HEK293 (cell line): ENCODE data around the gene SLC7A10.

ENCODE experiments used
- CTCF ChIA-PET: fragments of 350-600 bp; formaldehyde crosslinking; extraction: SDS; loops from one replicate; lab custom pipeline; 2021; ENCODE audit warnings: antibody characterized with exemption; lab: Yijun Ruan, JAX
- POLR2A ChIA-PET: fragments of 300-600 bp; formaldehyde crosslinking; extraction: SDS; loops from one replicate; lab custom pipeline; 2020; ENCODE audit warnings: antibody characterized with exemption, inconsistent platforms; lab: Yijun Ruan, JAX
- H3K27ac ChIP-seq: fragments of 200-500 bp; sonication (Bioruptor generic); 2 replicates; pipeline ENCODE4 v1.5.1; 2014; ENCODE audit warnings: low read depth, low read length, control low read depth, inconsistent platforms; ENCODE audit errors: extremely low read depth
- H3K36me3 ChIP-seq, 2 experiments: fragments of 200-500 bp in 1 of 2; sonication (Bioruptor generic) in 1 of 2; 1 replicate in 1 of 2; 2 replicates in 1 of 2; pipeline ENCODE4 v1.5.1; 2014 to 2017; ENCODE audit warnings: inconsistent platforms in 2 of 2, low read length in 2 of 2; ENCODE audit not compliant: control insufficient read depth in 2 of 2, insufficient read depth in 1 of 2
- H3K4me1 ChIP-seq: fragments of 200-500 bp; sonication (Bioruptor generic); 2 replicates; pipeline ENCODE4 v1.5.1; 2014; ENCODE audit warnings: mild to moderate bottlenecking, low read length, inconsistent platforms; ENCODE audit not compliant: control insufficient read depth, insufficient read depth
- H3K4me3 ChIP-seq: 2 replicates; pipeline ENCODE4 v1.5.1; 2011; ENCODE audit warnings: low read depth, mild to moderate bottlenecking, control low read depth, low read length, moderate library complexity
- H3K9me3 ChIP-seq: fragments of 200-500 bp; sonication (Bioruptor generic); 2 replicates; pipeline ENCODE4 v1.5.1; 2014; ENCODE audit warnings: low read depth, low read length, inconsistent platforms; ENCODE audit not compliant: control insufficient read depth, insufficient read depth
- AEBP2 ChIP-seq: fragments of 450-650 bp; formaldehyde crosslinking; IDR thresholded peaks from 2 replicates; pipeline ENCODE4 v1.5.1; 2016; ENCODE audit warnings: missing biosample characterization, missing genetic modification characterization, borderline replicate concordance
- ELK4 ChIP-seq: IDR thresholded peaks from 2 replicates; pipeline ENCODE4 v1.6.1; 2011; ENCODE audit warnings: mild to moderate bottlenecking, low read depth, low read length, borderline replicate concordance
- GFI1B ChIP-seq: fragments of 450-650 bp; formaldehyde crosslinking; IDR thresholded peaks from 2 replicates; pipeline ENCODE4 v1.5.1; 2016; ENCODE audit warnings: missing biosample characterization, missing genetic modification characterization
- GLIS1 ChIP-seq: fragments of 450-650 bp; formaldehyde crosslinking; IDR thresholded peaks from 2 replicates; pipeline ENCODE4 v1.5.1; 2016; ENCODE audit warnings: missing biosample characterization, missing genetic modification characterization
- GLIS2 ChIP-seq: fragments of 450-650 bp; formaldehyde crosslinking; IDR thresholded peaks from 2 replicates; pipeline ENCODE4 v1.5.1; 2016; ENCODE audit warnings: missing biosample characterization, missing genetic modification characterization
- HIC1 ChIP-seq: fragments of 450-650 bp; formaldehyde crosslinking; IDR thresholded peaks from 2 replicates; pipeline ENCODE4 v1.5.1; 2016; ENCODE audit warnings: missing biosample characterization, missing genetic modification characterization
- HOXD13 ChIP-seq: sonication (generic); formaldehyde crosslinking; IDR thresholded peaks from 2 replicates; pipeline ENCODE4 v1.8.0; 2022; ENCODE audit warnings: missing genetic modification reagents, borderline replicate concordance
- KLF8 ChIP-seq: fragments of 450-650 bp; formaldehyde crosslinking; IDR thresholded peaks from 2 replicates; pipeline ENCODE4 v1.5.1; 2016; ENCODE audit warnings: missing biosample characterization, missing genetic modification characterization
- REST ChIP-seq: fragments of 450-650 bp; formaldehyde crosslinking; IDR thresholded peaks from 2 replicates; pipeline ENCODE4 v1.5.1; 2016; ENCODE audit warnings: missing biosample characterization, missing genetic modification characterization
- SETDB1 ChIP-seq: IDR thresholded peaks from one replicate; pipeline ENCODE4 v1.6.1; 2017; ENCODE audit warnings: mild to moderate bottlenecking, low read length, moderate library complexity, mixed read lengths; ENCODE audit not compliant: insufficient read length
- TRIM28 ChIP-seq: IDR thresholded peaks from 2 replicates; pipeline ENCODE4 v1.6.1; 2011; ENCODE audit warnings: low read length, control low read depth, borderline replicate concordance
- YY1 ChIP-seq: fragments of 450-650 bp; formaldehyde crosslinking; IDR thresholded peaks from 2 replicates; pipeline ENCODE4 v1.5.1; 2018; ENCODE audit warnings: missing biosample characterization, missing genetic modification characterization
- ZFHX2 ChIP-seq: fragments of 450-650 bp; formaldehyde crosslinking; conservative IDR thresholded peaks from 2 replicates; pipeline ENCODE4 v1.5.1; 2016; ENCODE audit warnings: missing biosample characterization, missing genetic modification characterization
- ZNF114 ChIP-seq: fragments of 450-650 bp; formaldehyde crosslinking; IDR thresholded peaks from 2 replicates; pipeline ENCODE4 v1.5.0; 2017; ENCODE audit warnings: missing biosample characterization, missing genetic modification characterization
- ZNF132 ChIP-seq: fragments of 450-650 bp; formaldehyde crosslinking; IDR thresholded peaks from 2 replicates; pipeline ENCODE4 v1.5.1; 2017; ENCODE audit warnings: missing biosample characterization, missing genetic modification characterization, borderline replicate concordance
- ZNF157 ChIP-seq: fragments of 450-650 bp; formaldehyde crosslinking; IDR thresholded peaks from 2 replicates; pipeline ENCODE4 v1.5.1; 2016; ENCODE audit warnings: missing biosample characterization, missing genetic modification characterization
- ZNF223 ChIP-seq: fragments of 450-650 bp; formaldehyde crosslinking; IDR thresholded peaks from 2 replicates; pipeline ENCODE4 v1.5.1; 2016; ENCODE audit warnings: missing biosample characterization, missing genetic modification characterization
- ZNF266 ChIP-seq: fragments of 450-650 bp; formaldehyde crosslinking; IDR thresholded peaks from 2 replicates; pipeline ENCODE4 v1.5.1; 2016; ENCODE audit warnings: missing biosample characterization, missing genetic modification characterization, low read depth
- ZNF366 ChIP-seq: fragments of 450-650 bp; formaldehyde crosslinking; conservative IDR thresholded peaks from 2 replicates; pipeline ENCODE4 v1.5.1; 2016; ENCODE audit warnings: missing biosample characterization, missing genetic modification characterization
- ZNF510 ChIP-seq: fragments of 450-650 bp; formaldehyde crosslinking; IDR thresholded peaks from 2 replicates; pipeline ENCODE4 v1.5.1; 2018; ENCODE audit warnings: mild to moderate bottlenecking, missing genetic modification characterization, missing biosample characterization; ENCODE audit not compliant: insufficient replicate concordance
- ZNF514 ChIP-seq: fragments of 450-650 bp; formaldehyde crosslinking; IDR thresholded peaks from 2 replicates; pipeline ENCODE4 v1.5.1; 2016; ENCODE audit warnings: missing biosample characterization, missing genetic modification characterization
- ZNF544 ChIP-seq: fragments of 450-650 bp; formaldehyde crosslinking; IDR thresholded peaks from 2 replicates; pipeline ENCODE4 v1.5.0; 2017; ENCODE audit warnings: missing biosample characterization, missing genetic modification characterization
- ZNF561 ChIP-seq: fragments of 450-650 bp; IDR thresholded peaks from 2 replicates; pipeline ENCODE4 v1.5.1; 2018; ENCODE audit warnings: missing biosample characterization, missing genetic modification characterization, borderline replicate concordance
- ZNF580 ChIP-seq: fragments of 450-650 bp; formaldehyde crosslinking; IDR thresholded peaks from 2 replicates; pipeline ENCODE4 v1.5.1; 2016; ENCODE audit warnings: missing biosample characterization, missing genetic modification characterization
- ZNF660 ChIP-seq: fragments of 450-650 bp; IDR thresholded peaks from 2 replicates; pipeline ENCODE4 v1.5.1; 2018; ENCODE audit warnings: missing biosample characterization, mild to moderate bottlenecking, missing genetic modification characterization
- ZNF664 ChIP-seq: fragments of 450-650 bp; formaldehyde crosslinking; IDR thresholded peaks from 2 replicates; pipeline ENCODE4 v1.5.1; 2016; ENCODE audit warnings: missing biosample characterization, missing genetic modification characterization
- ZNF704 ChIP-seq: fragments of 450-650 bp; formaldehyde crosslinking; IDR thresholded peaks from 2 replicates; pipeline ENCODE4 v1.5.1; 2016; ENCODE audit warnings: missing biosample characterization, missing genetic modification characterization

The SLC7A10 gene

GRCh38 chr19:33249740-33250366, 24.2 kb upstream of the SLC7A10 start (continued):
- TF ChIP-seq ZNF132 (no peak), ZNF157 (peak; percentile 47; the same call in 1 of the 2 replicates), ZNF514 (tag by site-specific recombination) (peak; percentile 12; the same call in 1 of the 2 replicates), ZNF366 (tag by site-specific recombination) (no peak), HOXD13 (CRISPR knock-in tag) (no peak), ZNF660 (tag by site-specific recombination) (no peak), SETDB1 (no peak), ZNF544 (peak; percentile 16; the same call in 1 of the 2 replicates), ZNF561 (no peak), KLF8 (tag by site-specific recombination) (0 out of 2 replicates have a peak, but pooled peaks have one; percentile 38), ZNF114 (tag by site-specific recombination) (0 out of 2 replicates have a peak, but pooled peaks have one; percentile 59), YY1 (tag by site-specific recombination) (no peak), ZNF266 (tag by site-specific recombination) (0 out of 2 replicates have a peak, but pooled peaks have one; percentile 64), GFI1B (tag by site-specific recombination) (no peak)
- TF ChIP-seq, all 188 proteins: peak for 23

- Histone ChIP-seq H3K36me3 (no peaks in the 10 kb centered on the region; a peak in 1 of 3 replicates), H3K4me1 (no peaks in the 10 kb centered on the region), H3K27ac (no peak overlapping the region), H3K9me3 (peaks cover 6% of the 10 kb centered on the region), H3K4me3 (no peak overlapping the region)
- ChIA-PET POLR2A (no interaction called here), CTCF (interaction anchor here (0.6 to 0.7 kb wide), 4 partner anchors 14 to 167 kb away, joined by 3 to 4 read pairs (median 3); no protein-coding TSS in a partner anchor)
- TF ChIP-seq HIC1 (tag by site-specific recombination), result peak; percentile 98
- no peak for TF ChIP-seq ELK4
- peak; percentile 53; the same call in 1 of the 2 replicates for TF ChIP-seq ZFHX2 (tag by site-specific recombination)
- TF ChIP-seq ZNF510 (tag by site-specific recombination), result no peak
- peak; percentile 62 for TF ChIP-seq GLIS2 (tag by site-specific recombination)
- no peak for TF ChIP-seq ZNF664 (tag by site-specific recombination)
- no peak for TF ChIP-seq ZNF580 (tag by site-specific recombination)
- no peak for TF ChIP-seq REST (tag by site-specific recombination)
- peak; percentile 62 for TF ChIP-seq GLIS1 (tag by site-specific recombination)
- peak; percentile 89 for TF ChIP-seq ZNF223 (tag by site-specific recombination)
- TF ChIP-seq ZNF704, result no peak
- TF ChIP-seq TRIM28, result no peak
- TF ChIP-seq AEBP2 (tag by site-specific recombination), result no peak
These were observed 23.4 kb upstream of the SLC7A10 start for GRCh38 chr19:33248954-33249613.
